OCI-LY1 (cell line): ENCODE data around the gene C3orf70.
A peak's percentile ranks its signal among the peaks of the same experiment; 100 is the strongest.

Experiments
- H2AFZ ChIP-seq: fragments of 200-600 bp; sonication (generic), shearing (Covaris generic); 2 replicates; pipeline ENCODE4 v1.6.0; 2014; ENCODE audit warnings: antibody characterized with exemption, mild to moderate bottlenecking, low read length
- H3F3A ChIP-seq: fragments of 200-600 bp; sonication (generic), shearing (Covaris generic); 2 replicates; pipeline ENCODE4 v1.6.0; 2014; ENCODE audit warnings: mild to moderate bottlenecking, antibody characterized with exemption, low read length, moderate library complexity; ENCODE audit not compliant: insufficient read depth
- H3K27ac ChIP-seq: fragments of 200-600 bp; sonication (generic); 2 replicates; pipeline ENCODE4 v1.5.1; 2014; ENCODE audit warnings: low read length, mixed run types, mild to moderate bottlenecking, low read depth; ENCODE audit not compliant: poor library complexity, severe bottlenecking
- H3K27me3 ChIP-seq: fragments of 200-600 bp; sonication (generic); 2 replicates; pipeline ENCODE4 v1.6.0; 2014; ENCODE audit warnings: antibody characterized with exemption, mild to moderate bottlenecking, low read length, moderate library complexity; ENCODE audit not compliant: insufficient read depth
- H3K36me3 ChIP-seq: fragments of 200-600 bp; sonication (generic); 2 replicates; pipeline ENCODE4 v1.6.1; 2014; ENCODE audit warnings: mild to moderate bottlenecking, antibody characterized with exemption, low read length, moderate library complexity, mixed read lengths; ENCODE audit not compliant: insufficient read depth
- H3K4me1 ChIP-seq: fragments of 200-600 bp; sonication (generic); 2 replicates; pipeline ENCODE4 v1.5.1; 2014; ENCODE audit warnings: mild to moderate bottlenecking, low read length, moderate library complexity; ENCODE audit not compliant: insufficient read depth, severe bottlenecking
- H3K4me2 ChIP-seq: fragments of 200-600 bp; sonication (generic), shearing (Covaris generic); 2 replicates; pipeline ENCODE4 v1.6.1; 2014; ENCODE audit warnings: low read length
- H3K4me3 ChIP-seq: fragments of 200-600 bp; sonication (generic); 2 replicates; pipeline ENCODE4 v1.5.1; 2014; ENCODE audit warnings: low read length, low read depth, mild to moderate bottlenecking, mixed read lengths; ENCODE audit not compliant: poor library complexity, severe bottlenecking
- H3K79me2 ChIP-seq: fragments of 200-600 bp; shearing (Covaris generic); 2 replicates; pipeline ENCODE4 v1.6.1; 2016; ENCODE audit warnings: mixed run types, low read length, mixed read lengths; ENCODE audit not compliant: insufficient read depth
- H3K9ac ChIP-seq: fragments of 200-600 bp; sonication (generic), shearing (Covaris generic); 2 replicates; pipeline ENCODE4 v1.6.1; 2014; ENCODE audit warnings: mild to moderate bottlenecking, low read length, mixed read lengths
- H3K9me2 ChIP-seq: fragments of 200-600 bp; sonication (generic), shearing (Covaris generic); 2 replicates; pipeline ENCODE4 v1.6.1; 2014; ENCODE audit warnings: low read depth, mild to moderate bottlenecking, low read length, mixed read lengths
- H3K9me3 ChIP-seq: fragments of 200-600 bp; shearing (Covaris generic); 2 replicates; pipeline ENCODE4 v1.6.1; 2014; ENCODE audit warnings: low read length, mixed read lengths
- H4K20me1 ChIP-seq: fragments of 200-600 bp; sonication (generic), shearing (Covaris generic); 2 replicates; pipeline ENCODE4 v1.6.0; 2016; ENCODE audit warnings: mild to moderate bottlenecking, low read length; ENCODE audit not compliant: insufficient read depth
- CTCF ChIP-seq: fragments of 200-600 bp; sonication (generic), shearing (Covaris generic); IDR thresholded peaks from 2 replicates; pipeline ENCODE4 v1.5.1; 2017; ENCODE audit warnings: mild to moderate bottlenecking, antibody characterized with exemption, low read length, moderate library complexity, mixed read lengths
- EZH2 ChIP-seq: fragments of 200-600 bp; sonication (generic), shearing (Covaris generic); IDR thresholded peaks from 2 replicates; pipeline ENCODE4 v1.8.0; 2017; ENCODE audit warnings: borderline replicate concordance, mixed run types, mild to moderate bottlenecking, antibody characterized with exemption, low read length, moderate library complexity, mixed read lengths

The C3orf70 gene

GRCh38 chr3:185152410-185153170, at the start of gene C3orf70:
C3orf70 (minus strand) TSS chr3:185153060; CDS start chr3:185152823, 237 bp downstream.
- Histone ChIP-seq H3K9ac (no peak within 1 kb of the TSS), H4K20me1 (no peaks in the 10 kb centered on the region), H3K27me3 (0 out of 2 replicates have a peak, but pooled peaks cover 2% of the 10 kb centered on the region), H3F3A (no peaks in the 10 kb centered on the region), H3K9me3 (no peaks in the 10 kb centered on the region), H3K79me2 (no peaks in the 10 kb centered on the region), H3K36me3 (no peaks in the 10 kb centered on the region), H3K27ac (no peak within 1 kb of the TSS), H3K4me2 (peak within 1 kb of the TSS; percentile 27; the same call in 1 of the 2 replicates), H2AFZ (no peak within 1 kb of the TSS), H3K4me3 (peak within 1 kb of the TSS; percentile 27), H3K9me2 (no peaks in the 10 kb centered on the region), H3K4me1 (no peaks in the 10 kb centered on the region)
- TF ChIP-seq CTCF (no peak), EZH2 (no peak)

GRCh38 chr3:185200639-185201038, 47.8 kb upstream of the C3orf70 start:
- Histone ChIP-seq H2AFZ (no peak overlapping the region), H3K4me1 (no peaks in the 10 kb centered on the region), H3K4me3 (no peak overlapping the region), H4K20me1 (no peaks in the 10 kb centered on the region), H3K36me3 (no peaks in the 10 kb centered on the region), H3K27me3 (no peaks in the 10 kb centered on the region), H3K9me2 (no peaks in the 10 kb centered on the region), H3K79me2 (no peaks in the 10 kb centered on the region), H3F3A (no peaks in the 10 kb centered on the region), H3K4me2 (no peak overlapping the region), H3K9me3 (no peaks in the 10 kb centered on the region), H3K27ac (no peak overlapping the region), H3K9ac (no peak overlapping the region)
- TF ChIP-seq EZH2, result no peak
- TF ChIP-seq CTCF, result no peak

- Histone ChIP-seq H3K4me1 (no peaks in the 10 kb centered on the region), H3K9ac (no peak overlapping the region), H4K20me1 (no peaks in the 10 kb centered on the region), H3K4me2 (no peak overlapping the region), H3F3A (no peaks in the 10 kb centered on the region), H3K9me2 (no peaks in the 10 kb centered on the region), H3K36me3 (no peaks in the 10 kb centered on the region), H3K4me3 (no peak overlapping the region), H3K27me3 (no peaks in the 10 kb centered on the region), H2AFZ (no peak overlapping the region), H3K79me2 (no peaks in the 10 kb centered on the region), H3K9me3 (no peaks in the 10 kb centered on the region), H3K27ac (no peak overlapping the region)
- no peak for TF ChIP-seq EZH2
- peak; percentile 35 for TF ChIP-seq CTCF
These were observed 46.8 kb upstream of the C3orf70 start for GRCh38 chr3:185199671-185200070.
